GM21515 (cell line): Measurements from ENCODE around the gene GRIK4.
"Not testable (repeated sequence)": the region's sequence is repeated elsewhere in the genome, so short reads cannot be mapped to it uniquely, and the experiment has no call there.

Source experiments
- ATAC-seq: cut with Tn5 transposase; IDR thresholded peaks from one replicate; pipeline ENCODE4 v1.9.1; 2021; ENCODE audit not compliant: unreplicated experiment

Gene GRIK4

DNA sequence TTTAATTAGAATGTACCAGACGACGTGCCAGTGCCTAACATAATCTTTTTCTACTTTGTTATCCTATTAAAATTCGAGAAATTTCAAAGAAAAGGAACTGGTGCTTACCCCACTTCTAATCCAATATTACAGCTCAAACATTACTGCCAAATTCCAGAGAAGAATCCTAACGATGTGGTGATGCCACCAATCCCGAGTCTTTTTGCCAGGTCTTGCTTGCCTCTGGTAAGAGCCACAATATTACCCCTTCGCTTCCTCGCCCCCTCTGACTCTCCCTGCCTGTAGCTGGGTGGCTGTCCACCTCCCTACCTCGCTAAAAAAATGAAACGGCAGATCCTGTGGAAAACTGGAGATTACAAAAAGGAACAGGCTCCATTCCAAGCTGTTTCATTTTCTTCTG lies 462.9 kb downstream of the GRIK4 start:
- no peak for ATAC-seq

DNA sequence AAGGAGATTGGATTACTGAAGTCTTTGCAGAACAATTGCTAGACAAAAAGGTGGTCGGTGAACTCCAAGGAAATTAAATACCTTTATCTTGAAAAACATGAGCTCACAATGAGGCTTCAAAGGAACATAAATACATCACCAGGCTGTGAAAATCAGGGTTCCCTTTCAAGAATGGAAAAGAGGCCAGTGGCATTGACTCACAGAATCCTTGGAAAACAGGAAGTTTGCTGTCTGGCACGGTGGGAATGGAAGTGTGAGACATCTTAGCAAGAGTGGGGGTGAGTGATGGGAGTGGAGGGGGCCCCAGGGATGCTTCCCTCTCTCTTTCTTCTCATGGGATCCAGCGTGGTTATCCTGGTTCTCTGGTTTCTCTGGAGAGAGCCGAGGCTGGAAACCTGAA lies 463.4 kb downstream of the GRIK4 start:
- ATAC-seq = no peak

DNA sequence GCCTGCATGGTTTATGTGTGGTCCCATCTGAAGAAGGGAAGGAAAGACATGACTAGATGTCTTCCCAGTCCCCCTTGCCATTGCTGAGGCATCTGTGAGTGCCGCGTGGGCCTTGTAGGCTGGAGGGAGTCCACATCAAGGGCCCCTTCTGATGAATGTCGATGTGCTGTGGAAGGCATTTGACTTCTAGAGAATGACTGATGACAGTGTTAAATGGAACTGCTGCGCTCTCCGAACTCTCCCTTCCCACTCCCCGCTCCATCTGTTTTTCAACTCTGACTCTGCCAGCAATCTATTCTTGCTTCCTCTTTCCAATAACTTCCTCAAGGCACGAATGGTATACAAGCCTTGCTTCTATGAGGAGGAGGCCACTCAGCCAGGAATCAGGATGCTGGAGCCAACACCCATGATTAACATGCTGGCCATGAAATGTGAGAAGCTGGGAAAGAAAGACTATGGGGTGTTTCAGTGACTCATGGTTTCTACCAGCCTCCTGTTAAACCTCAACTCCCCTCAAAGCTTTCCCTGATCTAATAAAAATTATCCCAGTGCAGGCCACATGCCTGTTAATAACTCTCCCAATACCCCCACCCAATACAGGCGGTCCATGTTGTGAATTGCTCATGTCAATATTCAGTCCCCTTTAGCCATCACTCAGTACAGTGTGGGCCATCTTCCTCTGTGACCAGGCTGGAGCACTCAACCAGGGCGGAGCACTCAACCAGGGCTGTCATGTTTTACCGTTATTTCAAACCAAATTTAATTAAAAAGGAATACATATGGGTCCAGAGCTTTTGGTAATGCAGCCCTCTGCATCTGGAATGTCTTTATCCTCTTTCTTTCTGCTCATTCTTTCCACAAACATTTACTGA lies 466.0 kb downstream of the GRIK4 start:
- ATAC-seq = no peak

DNA sequence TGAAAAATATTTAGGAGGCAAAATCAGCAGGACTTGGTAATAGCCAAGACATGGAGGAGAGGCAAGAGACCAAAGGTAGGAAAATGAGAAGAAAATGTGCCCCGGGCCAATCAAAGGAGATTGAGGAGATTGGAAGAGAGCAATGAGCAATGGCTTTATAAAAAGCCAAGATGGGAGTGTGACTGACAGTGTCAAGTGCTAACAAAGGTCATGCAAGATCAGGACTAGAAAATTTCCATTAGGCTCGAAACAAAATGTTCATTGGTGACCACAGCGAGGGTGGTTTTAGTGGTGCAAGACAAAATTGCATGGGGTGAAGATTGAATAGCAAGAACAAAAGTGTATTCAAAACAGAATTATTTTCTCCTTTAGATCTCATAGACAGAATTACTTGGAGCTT lies 467.2 kb downstream of the GRIK4 start:
- ATAC-seq = no peak

DNA sequence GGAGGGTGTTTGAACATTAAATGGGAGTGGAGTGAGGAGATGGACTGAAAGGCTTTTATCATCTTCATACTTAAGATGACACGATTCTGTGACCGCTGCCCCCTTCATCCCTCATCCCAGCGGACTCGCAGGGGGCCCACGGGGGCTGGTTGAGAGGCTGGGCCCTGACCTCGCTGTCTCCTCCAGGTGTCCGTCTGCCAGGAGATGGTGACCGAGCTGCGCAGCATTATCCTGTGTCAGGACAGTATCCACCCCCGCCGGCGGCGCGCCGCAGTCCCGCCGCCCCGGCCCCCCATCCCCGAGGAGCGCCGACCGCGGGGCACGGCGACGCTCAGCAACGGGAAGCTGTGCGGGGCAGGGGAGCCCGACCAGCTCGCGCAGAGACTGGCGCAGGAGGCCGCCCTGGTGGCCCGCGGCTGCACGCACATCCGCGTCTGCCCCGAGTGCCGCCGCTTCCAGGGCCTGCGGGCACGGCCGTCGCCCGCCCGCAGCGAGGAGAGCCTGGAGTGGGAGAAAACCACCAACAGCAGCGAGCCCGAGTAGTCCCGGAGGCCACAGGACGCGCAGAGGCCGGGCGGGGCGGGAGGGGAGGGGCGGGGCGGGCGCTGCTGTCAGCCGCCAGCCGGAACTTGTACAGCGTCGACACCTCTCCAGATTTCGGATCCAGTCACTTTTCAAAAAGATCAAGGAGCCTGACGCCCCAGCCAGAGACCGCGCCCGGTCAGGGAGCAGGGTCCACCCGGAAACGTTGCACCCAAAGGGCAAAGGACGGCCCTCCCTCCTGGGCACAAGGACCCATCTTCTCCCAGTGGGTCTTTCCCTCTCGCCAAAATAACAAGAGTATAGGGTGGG lies 474.4 kb downstream of the GRIK4 start:
- ATAC-seq = no peak

DNA sequence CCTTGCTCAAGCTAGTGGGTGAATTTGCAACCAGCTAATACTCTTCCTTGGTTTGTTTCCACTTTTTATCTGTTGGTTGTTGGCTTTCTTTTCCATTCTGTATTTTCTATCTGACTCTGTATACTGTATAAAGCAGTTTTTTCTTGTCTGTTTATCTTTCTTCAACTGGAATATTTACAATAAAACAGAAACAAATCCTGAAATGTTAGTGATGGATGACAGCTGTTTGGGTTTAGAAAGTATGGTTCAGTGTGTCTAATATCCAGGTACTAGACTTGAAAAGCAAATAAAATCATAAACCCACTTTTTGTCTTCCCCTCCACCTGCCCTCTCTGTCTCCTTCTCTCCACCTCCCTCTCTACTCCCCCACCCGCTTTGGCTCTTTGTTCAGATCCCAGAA lies 477.1 kb downstream of the GRIK4 start:
- no peak for ATAC-seq

DNA sequence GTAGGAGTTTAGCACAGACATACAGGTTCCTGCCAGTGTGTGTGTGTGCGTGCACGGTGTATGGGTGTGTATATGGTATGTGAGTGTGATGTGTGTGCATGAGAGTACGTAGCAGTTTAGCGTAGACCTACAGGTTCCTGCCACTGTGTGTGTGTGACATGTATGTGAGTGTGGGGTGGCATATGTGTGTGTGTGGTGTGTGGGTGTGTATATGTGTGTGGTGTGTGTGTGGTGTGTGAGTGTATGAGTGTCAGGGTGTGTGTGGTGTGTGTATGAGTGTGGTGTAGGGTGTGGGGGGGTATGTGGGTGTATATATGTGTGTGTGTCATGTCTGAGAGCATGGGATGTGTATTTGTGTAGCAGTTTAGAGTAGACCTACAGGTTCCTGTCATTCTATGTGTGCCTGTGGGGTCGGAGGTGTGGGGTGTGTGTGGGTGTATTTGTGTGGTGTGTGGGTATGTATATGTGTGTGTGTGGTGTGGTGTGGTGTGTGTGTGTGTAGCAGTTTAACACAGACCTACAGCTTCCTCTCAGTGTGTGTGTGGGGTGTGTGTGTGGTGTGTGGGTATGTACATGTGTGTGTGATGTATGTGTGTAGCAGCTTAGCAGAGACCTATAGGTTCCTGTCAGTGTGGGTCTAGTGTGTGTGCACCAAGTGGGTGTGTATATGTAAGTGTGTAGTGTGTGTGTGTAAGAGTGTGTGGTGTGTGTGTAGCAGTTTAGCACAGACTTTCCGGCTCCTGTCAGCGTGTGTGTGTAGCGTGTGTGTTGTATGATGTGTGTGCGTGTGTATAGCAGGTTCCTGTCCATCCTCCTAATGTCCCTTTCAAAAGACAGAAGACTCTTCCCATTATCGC lies 480.5 kb downstream of the GRIK4 start:
- no peak for ATAC-seq

DNA sequence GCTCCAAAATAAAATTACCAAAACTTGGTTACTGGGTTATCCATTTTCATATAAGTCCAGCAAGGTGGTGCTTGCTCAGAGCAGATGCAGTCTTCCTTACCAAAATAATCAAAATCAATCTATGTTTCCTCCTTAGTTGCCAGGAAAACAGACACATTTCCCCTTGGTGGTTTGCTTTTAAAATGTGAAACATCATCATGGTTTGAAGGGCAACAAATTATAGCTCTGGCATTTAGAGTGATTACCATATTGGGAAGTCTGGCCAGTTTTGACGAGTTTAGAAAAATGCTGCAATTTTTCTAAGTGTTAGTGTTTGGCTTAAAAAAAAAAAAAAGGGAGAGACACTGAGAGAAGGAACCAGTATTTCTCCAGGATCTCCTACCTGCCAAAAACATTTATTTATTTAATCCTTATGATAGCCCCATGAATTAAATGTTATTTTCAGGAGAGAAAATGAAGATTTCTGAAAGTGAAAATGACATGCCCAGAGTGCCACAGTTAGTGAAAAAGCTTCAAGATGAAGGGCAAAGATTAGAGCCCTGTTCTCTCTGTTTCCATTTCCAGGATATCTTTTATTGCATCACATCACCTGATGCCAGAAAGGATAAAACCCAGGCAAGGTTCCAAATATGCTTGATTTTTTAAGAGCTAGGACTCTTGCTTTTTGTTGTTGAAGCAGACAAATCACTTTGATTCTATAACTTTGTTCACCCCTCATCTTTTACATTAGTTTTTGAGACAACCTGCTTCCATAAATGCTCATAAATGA lies 482.7 kb downstream of the GRIK4 start:
- no peak for ATAC-seq

DNA sequence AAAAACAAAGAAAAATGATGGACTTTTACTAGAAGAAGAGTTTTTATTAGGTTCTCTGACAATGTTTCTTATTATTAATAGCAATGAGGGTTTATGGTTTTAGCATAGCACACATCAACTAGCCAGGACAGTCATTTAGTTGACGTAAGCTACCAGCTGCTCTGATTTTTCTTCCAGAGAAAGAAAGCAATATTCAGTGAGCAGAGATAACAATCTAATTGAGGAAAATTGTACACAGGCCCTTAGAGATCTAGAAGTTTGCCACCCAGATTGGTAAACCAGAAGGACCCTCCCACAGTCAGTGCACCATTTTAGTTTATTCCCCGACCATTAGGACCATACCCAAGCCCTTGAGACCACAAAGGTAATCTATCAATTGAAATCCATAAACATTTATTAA lies 483.6 kb downstream of the GRIK4 start:
- no peak for ATAC-seq

DNA sequence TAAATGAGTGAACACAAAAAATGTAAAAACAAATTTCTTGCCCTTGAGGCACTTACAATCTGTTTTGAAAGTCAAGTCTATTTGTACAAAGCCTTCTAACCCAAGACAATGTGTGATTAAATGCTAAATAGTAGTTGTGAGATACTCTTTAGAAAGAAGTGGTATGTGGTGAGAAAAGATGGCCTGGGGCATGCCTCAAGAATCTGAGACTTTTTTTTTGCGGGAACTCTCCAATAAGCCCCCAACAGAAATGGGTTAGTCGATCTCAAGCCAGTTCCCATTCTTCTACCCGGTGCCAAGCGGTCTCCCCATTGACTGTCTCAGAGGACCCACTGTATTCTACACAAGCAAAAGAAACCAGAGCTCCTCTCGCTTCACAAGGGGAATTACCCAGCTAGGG lies 485.4 kb downstream of the GRIK4 start:
- ATAC-seq = no peak

DNA sequence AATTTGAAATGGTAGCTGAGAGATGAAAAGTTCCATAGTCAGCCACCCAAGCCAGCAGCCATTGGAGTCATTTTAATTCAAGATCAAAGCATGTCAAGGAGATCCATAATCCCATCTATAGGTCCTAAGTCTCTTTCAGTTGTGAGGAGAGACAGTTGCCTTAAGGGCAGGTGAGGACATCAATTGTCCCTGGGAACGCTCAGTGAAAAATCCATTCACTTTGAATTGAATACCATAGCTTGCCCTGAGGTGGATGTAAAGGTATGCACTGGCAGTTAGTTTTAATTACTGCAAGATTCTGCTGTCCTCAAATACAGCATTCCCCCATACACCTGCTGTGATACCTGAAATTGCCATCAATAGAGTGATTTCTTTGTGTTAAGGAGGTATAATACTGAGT lies 487.0 kb downstream of the GRIK4 start:
- ATAC-seq = no peak

DNA sequence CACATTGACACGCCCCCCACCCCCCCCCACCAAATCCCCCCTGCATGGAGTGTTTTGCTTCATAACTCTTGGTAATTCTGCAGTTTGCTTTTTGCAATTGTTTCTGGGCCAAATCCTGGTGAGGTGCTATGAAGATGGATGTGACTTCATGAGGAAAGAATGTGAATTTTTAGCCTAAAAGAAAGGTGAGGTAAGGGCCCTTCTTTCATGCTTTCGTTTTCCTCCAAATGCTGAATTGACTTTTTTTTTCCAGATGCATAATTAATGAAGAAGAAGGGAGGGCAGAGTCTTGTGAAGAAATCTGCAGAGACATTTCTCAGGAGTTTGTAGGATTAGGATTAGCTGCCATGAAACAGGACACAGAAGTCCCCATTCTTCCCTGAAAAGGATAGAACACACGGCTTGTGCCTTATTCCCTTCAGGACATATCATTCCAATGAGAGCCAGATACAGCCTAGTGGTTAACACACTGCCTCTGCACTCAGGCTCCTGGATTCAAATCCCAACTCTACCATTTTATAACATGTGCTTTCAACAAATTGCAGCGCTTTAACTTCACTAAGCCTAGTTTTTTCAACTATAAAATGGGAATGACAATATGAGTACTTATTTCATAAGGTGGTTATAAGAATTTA lies 492.8 kb downstream of the GRIK4 start:
- no peak for ATAC-seq

DNA sequence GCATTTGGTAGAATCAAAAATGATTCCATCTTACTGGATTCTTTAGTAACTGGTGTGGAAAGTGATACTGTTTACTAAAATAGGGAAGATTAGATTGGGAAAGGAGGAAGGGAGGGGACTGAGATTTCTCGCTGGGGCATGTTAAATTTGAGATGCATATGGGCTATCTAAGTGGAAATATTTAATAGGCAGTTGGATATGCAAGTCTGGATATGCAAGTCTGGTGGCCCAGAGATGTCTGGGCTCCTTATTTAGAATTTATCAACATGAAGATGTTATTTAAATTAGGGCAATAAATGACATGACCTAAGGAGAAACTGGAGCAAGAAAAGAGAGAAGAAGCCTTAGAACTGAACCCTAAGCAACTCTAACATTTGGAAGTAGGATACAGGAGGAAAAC lies 495.4 kb downstream of the GRIK4 start:
- no peak for ATAC-seq

DNA sequence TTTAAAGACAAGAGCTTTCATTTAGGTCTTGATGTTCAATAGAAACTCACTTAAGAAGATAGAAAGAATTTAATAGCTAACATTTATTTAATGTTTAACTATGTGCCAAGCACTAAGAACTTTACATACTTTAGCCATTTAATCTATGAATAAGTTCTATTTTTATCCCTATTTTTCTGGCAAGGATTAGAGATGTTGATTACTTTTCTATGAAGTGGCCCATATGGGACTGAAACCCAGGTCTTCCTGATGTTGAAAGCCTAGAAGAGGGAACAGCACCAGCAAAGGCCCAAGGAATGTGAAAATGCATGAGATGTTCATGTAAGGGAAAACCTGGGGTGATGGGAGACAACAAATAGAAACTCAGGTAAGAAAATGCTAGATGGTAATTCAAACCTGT lies 497.0 kb downstream of the GRIK4 start:
- no peak for ATAC-seq

DNA sequence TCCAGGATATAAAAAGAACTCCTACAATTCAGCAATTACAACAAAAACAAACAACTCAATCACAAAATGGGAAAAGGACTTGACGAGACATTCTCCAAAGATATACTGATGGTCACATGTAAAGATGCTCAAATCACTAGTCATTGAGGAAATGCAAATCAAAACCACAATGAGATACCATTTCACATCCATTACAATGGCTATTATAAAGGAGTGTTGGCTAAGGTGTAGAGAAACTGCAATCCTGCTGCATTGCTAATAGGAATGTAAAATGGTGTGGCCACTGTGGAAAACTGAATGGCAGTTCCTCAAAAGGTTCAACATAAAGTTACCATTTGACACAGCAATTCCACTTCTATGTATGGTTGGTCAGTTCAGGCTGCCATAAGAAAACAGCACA lies 500.5 kb downstream of the GRIK4 start:
- no peak for ATAC-seq

DNA sequence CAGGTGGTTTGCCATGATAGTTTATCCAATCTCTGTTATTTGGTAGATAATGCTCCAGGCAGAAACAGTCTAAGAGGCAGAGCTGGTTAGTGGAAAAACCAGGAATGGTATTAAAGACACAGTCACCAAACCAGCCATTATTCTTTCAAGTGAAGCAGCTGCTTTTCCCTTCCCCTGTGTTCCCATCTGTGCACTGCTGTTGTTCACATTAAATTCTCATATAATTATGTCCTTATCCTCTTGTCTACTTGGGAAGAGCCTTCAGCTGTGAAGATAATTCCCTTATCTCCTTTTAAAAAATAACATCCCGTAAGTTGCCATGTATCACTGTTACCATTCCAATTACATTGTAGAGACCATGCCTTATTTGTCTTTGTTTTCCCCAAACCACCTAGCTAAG lies 507.2 kb downstream of the GRIK4 start:
- no peak for ATAC-seq

DNA sequence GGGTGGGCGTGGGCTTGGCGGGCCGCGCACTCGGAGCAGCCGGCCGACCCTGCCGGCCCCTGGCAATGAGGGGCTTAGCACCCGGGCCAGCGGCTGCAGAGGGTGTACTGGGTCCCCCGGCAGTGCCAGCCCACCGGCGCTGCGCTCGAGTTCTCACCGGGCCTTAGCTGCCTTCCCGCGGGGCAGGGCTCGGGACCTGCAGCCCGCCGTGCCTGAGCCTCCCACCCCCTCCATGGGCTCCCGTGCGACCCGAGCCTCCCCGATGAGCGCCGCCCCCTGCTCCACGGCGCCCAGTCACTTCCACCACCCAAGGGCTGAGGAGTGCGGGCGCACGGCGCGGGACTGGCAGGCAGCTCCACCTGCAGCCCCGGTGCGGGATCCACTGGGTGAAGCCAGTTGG lies 510.2 kb downstream of the GRIK4 start:
- not testable (repeated sequence) for ATAC-seq

DNA sequence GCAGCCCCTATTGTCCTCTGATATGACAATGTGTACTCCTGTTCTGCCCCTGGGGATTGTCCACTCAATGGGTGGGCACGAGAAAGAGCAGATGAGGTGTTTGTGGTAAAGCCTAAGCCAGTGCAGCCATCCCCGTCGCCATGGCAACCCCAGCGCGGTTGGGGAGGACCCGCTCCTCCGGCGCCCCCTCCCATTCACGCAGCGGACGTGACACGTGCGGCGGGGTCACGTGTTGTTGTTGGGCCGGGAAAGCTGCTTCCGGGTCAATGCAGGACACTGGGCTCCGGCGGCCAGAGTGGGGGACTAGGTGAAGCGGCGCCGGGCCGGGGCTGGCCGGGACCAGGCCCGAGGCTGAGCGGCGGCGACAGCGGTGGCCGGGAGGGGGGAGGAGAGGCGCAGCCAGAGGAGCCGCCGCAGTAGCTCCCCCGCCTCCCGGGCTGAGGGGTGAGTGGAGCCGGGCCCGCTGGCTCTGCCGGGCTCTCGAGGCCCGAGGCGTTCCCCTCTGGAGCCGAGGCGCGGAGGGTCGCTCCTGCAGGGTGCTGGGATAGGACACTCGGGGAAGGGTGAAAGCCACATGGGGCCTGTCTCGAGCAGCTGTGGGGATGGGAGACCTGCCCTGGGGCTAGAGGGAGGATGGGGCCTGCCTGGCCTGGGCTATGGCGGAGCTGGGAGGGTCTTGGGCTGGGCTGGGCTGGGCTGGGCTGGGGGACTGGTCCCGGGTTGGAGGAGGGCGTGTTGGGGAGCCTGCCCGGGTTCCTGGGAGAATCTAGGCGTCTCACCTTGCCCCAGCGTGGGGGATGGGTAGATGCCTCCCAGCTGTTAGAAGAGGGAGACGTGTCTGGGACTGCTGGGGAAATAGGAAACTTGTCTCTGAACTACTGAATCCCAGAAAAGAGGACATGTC lies 512.6 kb downstream of the GRIK4 start, which contains the start of gene TBCEL:
TBCEL (plus strand) TSS at position 255 of the 904 bp plus-strand sequence. CDS start 21,589 bp downstream, outside the sequence.
- peak; percentile 98 for ATAC-seq

DNA sequence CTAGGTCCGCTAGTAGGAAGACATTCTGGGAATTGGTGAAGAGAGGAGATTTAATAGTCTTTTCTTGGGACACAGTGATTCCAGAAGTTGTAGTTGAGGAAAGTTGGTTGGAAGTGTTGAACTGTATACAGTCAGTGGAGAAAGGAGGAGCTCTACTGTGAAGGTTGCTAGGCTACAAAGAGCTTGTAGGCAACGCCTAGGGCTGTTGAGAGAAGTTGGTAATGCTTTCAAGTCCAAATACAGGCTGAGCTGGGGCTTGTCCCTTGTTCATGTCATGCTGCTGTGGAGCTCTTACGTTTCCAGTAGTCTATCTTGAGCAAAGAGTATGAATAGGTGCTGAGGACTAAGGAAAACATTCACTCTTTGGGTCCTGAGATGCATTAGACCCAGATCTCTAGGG lies 513.4 kb downstream of the GRIK4 start:
- ATAC-seq = no peak
